Stimulated activated effector memory CD8-positive, alpha-beta T cell treated with anti-CD3 and anti-CD28 coated beads, Interleukin-12 subunit alpha, Interleukin-12 subunit beta, amount 100 ng/mL, for 72 hours (primary cell): Measurements from ENCODE around the gene DDIT4.

Source experiments
- ATAC-seq: fragments of 150-1000 bp; cut with Tn5 transposase; 2 replicates; pipeline ENCODE4 v1.10.0; 2021
- DNase-seq, 2 donors: peaks; one replicate each; pipeline ENCODE4 v3.0.0; 2021 to 2022; ENCODE audit warnings: low spot score in 2 of 2
- H3K27ac Mint-ChIP-seq: one replicate; pipeline ENCODE4 v1.8.0; 2022; ENCODE audit warnings: mild to moderate bottlenecking, mixed read lengths
- H3K36me3 Mint-ChIP-seq: one replicate; pipeline ENCODE4 v1.8.0; 2022; ENCODE audit warnings: mild to moderate bottlenecking, mixed read lengths
- H3K4me1 Mint-ChIP-seq: one replicate; pipeline ENCODE4 v1.8.0; 2022; ENCODE audit warnings: mixed read lengths
- H3K4me3 Mint-ChIP-seq: one replicate; pipeline ENCODE4 v1.8.0; 2022; ENCODE audit warnings: mild to moderate bottlenecking, mixed read lengths
- H3K9me3 Mint-ChIP-seq: one replicate; pipeline ENCODE4 v1.8.0; 2022; ENCODE audit warnings: mixed read lengths

Gene DDIT4

GRCh38 chr10:72311667-72312066, 37.9 kb downstream of the DDIT4 start:
- ATAC-seq = peak; percentile 88
- H3K36me3 Mint-ChIP-seq = peaks cover 8% of the 10 kb centered on the region
- H3K27ac Mint-ChIP-seq = no peak overlapping the region
- no peaks in the 10 kb centered on the region for H3K9me3 Mint-ChIP-seq
- H3K4me3 Mint-ChIP-seq = no peak overlapping the region
- no peak for DNase-seq
- H3K4me1 Mint-ChIP-seq = peaks cover 51% of the 10 kb centered on the region

- peaks cover 59% of the 10 kb centered on the region for H3K4me1 Mint-ChIP-seq
- H3K27ac Mint-ChIP-seq = no peak overlapping the region
- no peak for ATAC-seq
- H3K4me3 Mint-ChIP-seq = no peak overlapping the region
- H3K36me3 Mint-ChIP-seq = peaks cover 12% of the 10 kb centered on the region
- no peaks in the 10 kb centered on the region for H3K9me3 Mint-ChIP-seq
- DNase-seq = no peak
These were observed 39.2 kb downstream of the DDIT4 start for GRCh38 chr10:72312865-72313391.

GRCh38 chr10:72314263-72314662, 40.5 kb downstream of the DDIT4 start:
- Mint-ChIP-seq H3K4me3 (no peak overlapping the region), H3K4me1 (peaks cover 59% of the 10 kb centered on the region), H3K27ac (no peak overlapping the region), H3K36me3 (peaks cover 12% of the 10 kb centered on the region), H3K9me3 (no peaks in the 10 kb centered on the region)
- ATAC-seq (no peak), DNase-seq (no peak)

GRCh38 chr10:72315054-72315453, 41.3 kb downstream of the DDIT4 start:
- H3K27ac Mint-ChIP-seq = peak overlapping the region; percentile 83
- peaks cover 9% of the 10 kb centered on the region for H3K36me3 Mint-ChIP-seq
- no peak for DNase-seq
- peaks cover 55% of the 10 kb centered on the region for H3K4me1 Mint-ChIP-seq
- H3K9me3 Mint-ChIP-seq = no peaks in the 10 kb centered on the region
- H3K4me3 Mint-ChIP-seq = no peak overlapping the region
- no peak for ATAC-seq

- ATAC-seq (no peak), DNase-seq (no peak)
- Mint-ChIP-seq H3K4me3 (no peak overlapping the region), H3K27ac (peak overlapping the region; percentile 83), H3K4me1 (peaks cover 55% of the 10 kb centered on the region), H3K9me3 (no peaks in the 10 kb centered on the region), H3K36me3 (peaks cover 16% of the 10 kb centered on the region)
These were observed 42.1 kb downstream of the DDIT4 start for GRCh38 chr10:72315611-72316385.

GRCh38 chr10:72316386-72316700, 42.6 kb downstream of the DDIT4 start:
- no peak for DNase-seq
- Mint-ChIP-seq H3K36me3 (peaks cover 16% of the 10 kb centered on the region), H3K4me3 (no peak overlapping the region), H3K4me1 (peaks cover 58% of the 10 kb centered on the region), H3K9me3 (no peaks in the 10 kb centered on the region), H3K27ac (peak overlapping the region; percentile 83)
- no peak for ATAC-seq

- ATAC-seq (no peak), DNase-seq (no peak)
- no peaks in the 10 kb centered on the region for H3K9me3 Mint-ChIP-seq
- peaks cover 56% of the 10 kb centered on the region for H3K4me1 Mint-ChIP-seq
- H3K36me3 Mint-ChIP-seq = peaks cover 16% of the 10 kb centered on the region
- peak overlapping the region; percentile 83 for H3K27ac Mint-ChIP-seq
- H3K4me3 Mint-ChIP-seq = peak overlapping the region; percentile 75
These were observed 43.2 kb downstream of the DDIT4 start for GRCh38 chr10:72316748-72317435.

GRCh38 chr10:72318418-72319262, 44.9 kb downstream of the DDIT4 start:
- ATAC-seq (no peak), DNase-seq (no peak)
- peak overlapping the region; percentile 75 for H3K4me3 Mint-ChIP-seq
- peaks cover 68% of the 10 kb centered on the region for H3K4me1 Mint-ChIP-seq
- peak overlapping the region; percentile 96 for H3K27ac Mint-ChIP-seq
- no peaks in the 10 kb centered on the region for H3K9me3 Mint-ChIP-seq
- peaks cover 16% of the 10 kb centered on the region for H3K36me3 Mint-ChIP-seq

- Mint-ChIP-seq H3K4me1 (peaks cover 77% of the 10 kb centered on the region), H3K9me3 (no peaks in the 10 kb centered on the region), H3K4me3 (peak overlapping the region; percentile 75), H3K36me3 (peaks cover 16% of the 10 kb centered on the region), H3K27ac (peak overlapping the region; percentile 96)
- peak; percentile 84 for ATAC-seq
- peak; percentile 77 to 92 for DNase-seq
These were observed 45.9 kb downstream of the DDIT4 start for GRCh38 chr10:72319416-72320254.

GRCh38 chr10:72320676-72321247, 47.0 kb downstream of the DDIT4 start:
- Mint-ChIP-seq H3K4me3 (peak overlapping the region; percentile 75), H3K9me3 (no peaks in the 10 kb centered on the region), H3K4me1 (peaks cover 74% of the 10 kb centered on the region), H3K27ac (peak overlapping the region; percentile 96), H3K36me3 (peaks cover 16% of the 10 kb centered on the region)
- peak; percentile 82 for ATAC-seq
- peak in 1 of 2 donors; percentile 83 for DNase-seq

GRCh38 chr10:72321248-72322029, 47.7 kb downstream of the DDIT4 start:
- ATAC-seq (no peak), DNase-seq (no peak)
- H3K4me3 Mint-ChIP-seq = peak overlapping the region; percentile 75
- no peaks in the 10 kb centered on the region for H3K9me3 Mint-ChIP-seq
- peaks cover 69% of the 10 kb centered on the region for H3K4me1 Mint-ChIP-seq
- peaks cover 18% of the 10 kb centered on the region for H3K36me3 Mint-ChIP-seq
- H3K27ac Mint-ChIP-seq = peak overlapping the region; percentile 96

- H3K36me3 Mint-ChIP-seq = peaks cover 22% of the 10 kb centered on the region
- no peak for ATAC-seq
- H3K9me3 Mint-ChIP-seq = no peaks in the 10 kb centered on the region
- H3K4me1 Mint-ChIP-seq = peaks cover 70% of the 10 kb centered on the region
- peak overlapping the region; percentile 96 for H3K27ac Mint-ChIP-seq
- H3K4me3 Mint-ChIP-seq = peak overlapping the region; percentile 36
- no peak for DNase-seq
These were observed 48.2 kb downstream of the DDIT4 start for GRCh38 chr10:72322030-72322279.

GRCh38 chr10:72322280-72323058, 48.7 kb downstream of the DDIT4 start:
- ATAC-seq (no peak), DNase-seq (peak in 1 of 2 donors; percentile 54)
- peaks cover 24% of the 10 kb centered on the region for H3K36me3 Mint-ChIP-seq
- peaks cover 67% of the 10 kb centered on the region for H3K4me1 Mint-ChIP-seq
- H3K27ac Mint-ChIP-seq = peak overlapping the region; percentile 96
- peak overlapping the region; percentile 36 for H3K4me3 Mint-ChIP-seq
- H3K9me3 Mint-ChIP-seq = no peaks in the 10 kb centered on the region
